ENCODE data around the gene RET.

DNA sequence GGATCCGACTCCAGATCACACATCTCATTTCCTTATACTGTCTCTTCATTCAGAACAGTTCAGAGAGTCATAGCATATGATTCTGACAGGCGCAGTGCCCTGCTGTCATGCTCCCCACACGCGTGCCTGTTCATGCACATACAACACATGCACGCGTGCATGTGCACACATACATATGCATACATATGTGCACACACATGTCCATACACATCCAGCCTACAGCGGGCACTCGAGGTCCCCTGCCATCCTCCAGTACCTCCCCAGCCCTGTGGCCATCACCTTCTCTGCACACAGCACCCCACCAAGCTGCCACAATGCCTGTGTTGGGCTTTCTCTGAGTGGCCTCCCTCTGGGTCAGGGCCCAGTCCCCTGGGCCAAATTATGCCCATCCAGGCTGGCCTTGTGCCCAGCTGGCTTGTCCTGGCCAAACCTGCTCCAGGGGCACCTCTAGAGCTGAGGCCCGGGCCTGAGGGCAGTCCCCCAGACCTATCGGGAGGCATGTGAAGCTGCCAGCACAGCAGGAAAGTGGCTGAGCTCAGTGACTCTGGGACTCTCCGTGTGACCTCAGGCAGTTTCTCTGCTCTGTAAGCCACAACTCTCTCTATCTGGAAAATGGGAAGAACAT, 49.4 kb upstream of the RET start:
- TF ChIP-seq CTCF (IDR thresholded peaks at IDR 0.05; ENCODE audit: poor library complexity) (no peak), EZH2 (IDR thresholded peaks at IDR 0.05; ENCODE audit: borderline replicate concordance) (no peak), EZH2phosphoT487 (IDR thresholded peaks at IDR 0.05; ENCODE audit: low read depth, severe bottlenecking, unreplicated experiment) (no peak)

Data from hepatocyte (in vitro differentiated cells).